Stomach (tissue), 4 donors: ENCODE results near the gene PRKCQ.

Experiments
- CTCF ChIP-seq, 7 experiments: fragments of 450-650 bp in 4 of 7; fragments of 200-600 bp in 3 of 7; sonication (generic) in 3 of 7; IDR thresholded peaks; one replicate each; pipeline ENCODE4 v1.5.1; 2016 to 2019; ENCODE audit warnings: antibody characterized with exemption in 7 of 7, control low read depth in 2 of 7, mild to moderate bottlenecking in 1 of 7
- EP300 ChIP-seq: sonication (generic); formaldehyde crosslinking; IDR thresholded peaks from one replicate; pipeline ENCODE4 v1.6.1; 2017; ENCODE audit warnings: antibody characterized with exemption
- POLR2A ChIP-seq, 4 donors: fragments of 450-650 bp; IDR thresholded peaks; one replicate each; pipeline ENCODE4 v1.6.1; 2016; ENCODE audit warnings: antibody characterized with exemption in 4 of 4, control low read depth in 2 of 4, mild to moderate bottlenecking in 1 of 4, moderate library complexity in 1 of 4

- TF ChIP-seq POLR2A (IDR thresholded peaks at IDR 0.05) (no peak), EP300 (no peak), CTCF (IDR thresholded peaks at IDR 0.05) (no peak)
These were observed 148.9 kb downstream of the PRKCQ start for GRCh38 chr10:6431186-6431585.
